Stimulated activated CD8-positive, alpha-beta memory T cell treated with anti-CD3 and anti-CD28 coated beads, Interleukin-7, amount 100 ng/mL, for 1 hour (primary cell): ENCODE results near the gene ASPSCR1.
"Not testable (repeated sequence)": the region's sequence is repeated elsewhere in the genome, so short reads cannot be mapped to it uniquely, and the experiment has no call there.

Experiments
- DNase-seq, 2 donors: peaks; one replicate each; pipeline ENCODE4 v3.0.0-alpha.2; 2020; ENCODE audit warnings: low read depth in 2 of 2

ASPSCR1 gene

GRCh38 chr17:81981511-81981910 lies 4.1 kb downstream of the ASPSCR1 start:
- DNase-seq, result not testable (repeated sequence)

GRCh38 chr17:81983011-81983638 lies 5.7 kb downstream of the ASPSCR1 start:
- no peak for DNase-seq

- DNase-seq, result no peak
These were observed 6.4 kb downstream of the ASPSCR1 start for GRCh38 chr17:81983639-81984373.

GRCh38 chr17:81984773-81985410 lies 7.5 kb downstream of the ASPSCR1 start:
- DNase-seq, result no peak

DNA sequence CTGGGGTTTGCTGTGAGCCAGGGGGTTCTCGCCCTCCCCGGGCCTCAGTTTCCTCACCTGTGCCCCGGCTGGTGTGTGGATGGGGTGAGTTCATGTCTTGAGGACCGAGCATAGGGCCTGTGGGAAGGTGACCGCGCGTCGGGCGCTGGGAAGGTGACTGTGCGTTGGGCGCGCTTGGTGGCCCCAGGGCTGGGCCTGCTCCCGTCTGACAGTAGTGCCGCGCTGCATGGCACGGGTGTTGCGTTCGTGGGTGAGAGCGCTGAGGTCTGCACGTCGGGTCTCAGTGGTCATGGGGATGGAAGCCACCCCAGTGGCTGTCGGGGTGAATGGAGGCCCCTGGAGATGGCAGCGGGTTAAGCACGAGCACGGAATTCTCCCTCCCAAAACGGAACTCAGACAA lies 9.2 kb downstream of the ASPSCR1 start:
- DNase-seq, result no peak

- no peak for DNase-seq
These were observed 9.8 kb downstream of the ASPSCR1 start for GRCh38 chr17:81987161-81987770.

DNA sequence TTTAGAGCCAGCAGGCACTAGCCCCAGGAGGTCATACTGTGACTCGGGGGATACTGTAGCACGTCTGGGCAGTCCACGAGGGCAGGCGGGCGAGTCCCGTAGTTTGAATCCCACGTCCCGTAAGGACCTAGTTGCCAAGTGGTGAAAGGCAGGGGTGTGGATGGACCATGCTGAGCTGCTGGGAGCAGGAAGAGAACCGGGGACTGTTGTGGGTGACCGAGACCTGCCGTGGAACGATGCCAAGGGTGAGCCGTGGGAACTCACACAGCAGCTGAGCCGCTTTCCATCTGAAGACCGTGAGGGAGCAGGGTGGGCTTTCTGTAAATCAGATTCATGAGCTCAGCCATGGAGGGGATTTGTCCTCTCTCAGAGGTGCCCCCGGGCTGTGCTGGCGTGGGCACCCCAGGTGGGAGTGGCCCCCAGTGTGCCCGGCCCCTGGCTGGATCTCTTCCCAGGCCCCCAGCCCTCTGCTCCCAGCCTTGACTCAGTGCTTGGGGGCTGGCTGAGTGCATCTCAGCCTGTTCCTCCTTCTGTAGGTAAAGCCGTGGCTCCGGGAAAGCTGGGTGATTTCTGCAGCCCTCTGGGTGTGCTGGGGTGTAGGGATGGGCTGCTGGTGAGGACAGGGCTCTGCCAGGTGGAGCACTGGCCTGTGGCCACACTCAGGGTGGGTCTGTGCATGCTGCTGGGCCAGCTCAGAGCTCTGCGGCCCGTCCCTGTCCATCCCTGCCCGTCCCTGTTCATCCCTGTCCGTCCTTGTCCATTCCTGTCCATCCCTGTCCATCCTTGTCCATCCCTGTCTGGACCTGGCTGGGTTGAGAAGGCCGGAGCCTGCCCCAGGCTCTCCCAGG lies 13.6 kb downstream of the ASPSCR1 start:
- no peak for DNase-seq

DNA sequence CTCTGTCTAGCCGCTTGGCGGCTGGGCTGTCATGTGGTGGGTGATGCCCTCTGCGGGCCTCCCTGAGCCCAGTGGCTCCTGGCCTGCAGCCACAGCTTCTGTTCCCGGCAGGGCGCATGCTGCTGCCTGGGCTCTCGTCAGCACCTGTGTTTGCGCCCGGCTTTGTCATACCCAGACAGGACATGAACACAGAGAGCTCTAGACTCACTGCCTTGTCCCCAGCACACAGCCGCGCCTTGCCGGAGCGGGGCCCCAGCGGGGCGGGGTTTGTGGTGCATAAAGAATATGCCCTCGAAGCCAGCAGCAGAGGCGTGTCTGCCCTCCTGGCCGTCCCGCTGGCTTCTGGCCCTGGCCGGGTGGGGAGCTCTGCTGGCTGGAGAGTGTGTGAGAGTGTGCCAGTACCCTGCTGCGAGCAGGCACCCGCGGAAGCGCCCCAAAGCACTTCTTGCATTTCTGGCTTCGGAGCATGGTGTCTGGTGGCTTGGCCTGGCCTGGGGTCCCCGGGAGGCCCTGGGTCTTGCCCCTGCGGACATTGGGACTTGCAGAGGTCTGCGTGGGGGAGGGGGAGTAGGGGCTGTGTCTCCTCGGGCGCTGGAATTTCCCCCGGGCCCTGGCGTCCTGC lies 14.4 kb downstream of the ASPSCR1 start:
- no peak for DNase-seq

DNA sequence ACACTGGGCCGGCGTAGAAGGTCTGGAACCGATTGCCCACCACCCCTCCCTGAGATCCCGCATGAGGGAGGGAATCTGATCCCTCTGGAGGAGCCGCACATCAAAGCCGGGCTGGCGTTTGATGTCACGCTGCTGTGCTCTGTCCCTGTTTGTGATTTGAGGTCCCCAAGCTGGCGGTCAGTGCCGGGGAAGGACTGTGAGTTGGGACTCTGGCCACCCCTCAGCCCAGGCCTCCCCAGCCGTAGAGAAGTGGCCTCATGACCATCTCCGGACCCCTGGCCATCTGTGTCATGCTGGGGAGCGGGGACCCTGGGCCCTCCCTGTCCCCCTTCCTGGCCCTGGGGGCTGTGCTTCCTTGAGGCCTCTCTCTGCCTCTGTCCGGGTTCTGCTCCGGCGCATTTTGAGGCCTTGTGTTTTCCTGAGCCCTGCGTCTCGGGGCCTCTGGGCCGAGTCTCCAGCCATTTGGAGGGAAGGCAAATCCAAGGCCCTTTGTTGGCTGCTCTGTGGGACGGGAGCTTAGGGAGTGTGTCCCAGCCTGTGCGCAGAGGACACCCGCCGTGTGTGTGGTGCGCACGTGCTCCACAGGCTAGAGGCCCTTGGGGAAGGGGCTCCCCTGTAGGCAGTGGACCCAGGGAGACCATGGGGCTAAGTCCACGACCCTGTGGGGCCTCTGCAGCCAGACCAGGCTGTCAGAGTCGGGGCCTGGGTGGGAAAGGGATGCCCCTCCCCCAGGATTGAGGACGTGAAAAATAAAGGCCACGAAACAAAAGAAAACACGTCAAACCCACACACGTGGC lies 15.1 kb downstream of the ASPSCR1 start:
- no peak for DNase-seq

DNA sequence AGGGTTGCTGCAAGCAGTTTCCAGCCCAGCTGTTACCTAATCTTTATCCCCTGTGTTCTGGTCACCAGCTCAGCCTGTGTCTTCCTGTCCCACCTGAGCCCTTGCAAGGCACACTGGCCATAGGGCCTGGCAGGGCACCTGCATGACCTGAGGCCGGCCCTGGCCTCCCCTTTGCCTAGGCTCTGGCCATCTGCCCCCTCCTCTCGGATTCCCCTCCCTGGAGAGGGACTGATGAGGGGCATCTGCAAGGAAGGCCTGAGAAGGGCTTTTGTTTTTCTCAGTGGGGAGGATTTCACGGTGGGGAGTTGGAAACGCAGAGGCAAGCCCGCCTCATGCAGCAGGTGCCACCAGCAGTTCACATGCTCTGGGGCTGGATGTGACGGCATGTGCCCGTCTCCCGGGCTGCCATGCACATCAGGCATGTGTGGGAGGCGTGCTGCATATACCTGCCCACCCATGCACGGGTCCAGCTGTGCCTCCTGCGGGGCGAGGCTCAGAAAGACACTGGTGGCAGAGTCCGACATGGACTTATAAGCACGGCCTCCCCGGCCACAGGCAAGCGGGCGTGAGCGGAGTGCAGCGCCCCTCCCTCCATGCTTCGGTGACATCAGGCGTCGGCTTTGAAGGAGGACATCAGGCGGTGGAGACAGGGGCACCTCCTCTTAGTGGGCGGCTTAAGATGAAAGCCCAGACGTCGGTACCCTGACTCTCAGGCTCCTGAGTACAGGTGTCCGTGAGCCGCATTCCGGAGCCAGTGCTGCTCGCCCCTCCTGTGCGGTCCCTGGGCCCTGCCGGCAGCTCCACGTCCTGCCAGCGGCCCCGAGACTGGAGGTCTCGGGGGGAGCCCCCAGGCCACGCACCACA lies 16.5 kb downstream of the ASPSCR1 start:
- DNase-seq, result no peak

DNA sequence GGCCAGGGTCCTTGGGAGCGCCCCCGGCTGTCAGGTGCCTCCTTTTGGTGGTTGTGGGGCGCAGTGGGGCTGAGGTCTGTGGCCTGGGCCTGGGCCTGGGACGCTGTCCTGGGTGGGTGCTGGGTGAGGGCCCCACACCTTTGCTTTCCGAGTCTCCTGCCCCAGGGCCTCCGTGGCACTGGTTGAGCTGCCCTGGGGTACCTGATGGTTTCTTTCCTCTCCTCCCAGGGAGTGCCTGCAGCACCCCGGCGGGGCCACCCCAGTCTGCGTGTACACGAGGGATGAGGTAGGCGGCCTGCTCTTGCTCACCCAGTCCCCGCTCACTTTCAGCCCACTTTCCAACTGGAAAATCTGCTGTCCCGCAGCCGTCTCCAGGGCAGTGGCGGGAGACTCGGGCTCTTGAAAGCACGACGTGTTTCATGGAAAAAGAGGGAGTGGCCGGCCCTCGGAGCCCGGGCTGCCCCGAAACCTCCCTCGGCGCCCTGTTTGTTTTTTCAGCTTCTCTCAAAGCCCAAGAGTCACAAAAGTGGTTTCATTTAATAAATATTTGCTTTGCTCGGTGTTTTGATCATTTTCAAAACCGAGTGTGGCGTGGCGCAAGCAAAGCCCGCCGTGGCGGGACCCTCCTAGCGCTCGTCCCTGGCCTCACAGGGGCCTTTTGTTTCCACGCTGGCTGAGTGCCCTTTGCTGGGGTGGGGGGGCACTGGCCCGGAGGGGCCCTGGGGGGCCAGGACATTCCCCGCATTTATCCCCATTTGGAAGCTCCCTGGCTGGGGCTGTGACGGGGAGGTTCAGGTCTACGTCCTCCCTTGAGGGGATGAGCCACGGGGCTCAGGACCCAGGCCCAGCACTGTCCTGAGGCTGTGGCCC lies 17.4 kb downstream of the ASPSCR1 start:
- DNase-seq, result no peak

- no peak for DNase-seq
These were observed 18.2 kb downstream of the ASPSCR1 start for GRCh38 chr17:81995463-81996231.

GRCh38 chr17:81996232-81996756 lies 18.9 kb downstream of the ASPSCR1 start:
- no peak for DNase-seq

- DNase-seq, result no peak
These were observed 19.5 kb downstream of the ASPSCR1 start for GRCh38 chr17:81996757-81997441.

DNA sequence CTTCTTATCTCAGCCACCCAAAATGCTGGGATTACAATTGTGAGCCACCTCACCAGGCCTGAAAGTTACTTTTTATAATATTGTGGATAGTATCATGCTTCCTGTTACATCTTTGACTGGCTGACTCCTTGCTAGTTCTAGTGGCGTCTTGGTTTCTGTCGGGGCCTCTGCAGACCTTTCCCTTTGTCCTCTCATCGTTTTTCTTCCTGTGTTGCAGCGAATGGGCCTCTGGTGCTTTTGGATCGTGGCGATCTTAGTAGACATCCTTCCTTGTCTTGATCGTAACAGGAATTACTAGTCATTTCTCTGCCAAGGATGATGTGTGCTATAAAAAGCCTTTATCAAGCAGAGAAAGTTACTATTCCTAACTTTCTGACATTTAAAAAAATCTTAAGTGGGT lies 20.8 kb downstream of the ASPSCR1 start:
- no peak for DNase-seq

GRCh38 chr17:81998691-81999438 lies 21.4 kb downstream of the ASPSCR1 start:
- DNase-seq, result no peak
